ENCODE results near the gene CNTN1. TPM values are rescaled to one million over a fixed set of nuclear protein-coding genes. Genes with fewer than 3 reads are reported as not detected.

The CNTN1 gene
- total RNA-seq, 1 experiment from 2014 or later = 3.0 TPM

GRCh38 chr12:40749863-40750262 is 57.6 kb downstream of the CNTN1 start (continued):
- TF ChIP-seq REST (IDR thresholded peaks at IDR 0.05; ENCODE audit: low read depth) = no peak
- TF ChIP-seq FOSL1 (IDR thresholded peaks at IDR 0.05; ENCODE audit: low read depth) = no peak
- TF ChIP-seq EZH2phosphoT487 (IDR thresholded peaks at IDR 0.05; ENCODE audit: borderline replicate concordance) = no peak
- no peak for TF ChIP-seq MAX (IDR thresholded peaks at IDR 0.05)
- TF ChIP-seq POLR2A (IDR thresholded peaks at IDR 0.05; ENCODE audit: borderline replicate concordance, extremely low read depth, insufficient read depth, insufficient read length) = no peak
- no peak for TF ChIP-seq SRF (IDR thresholded peaks at IDR 0.05; ENCODE audit: low read depth)
- TF ChIP-seq ZFX (IDR thresholded peaks at IDR 0.05) = no peak
- no peak for TF ChIP-seq POLR2AphosphoS5 (IDR thresholded peaks at IDR 0.05; ENCODE audit: low read depth, low read length)
- no peak for TF ChIP-seq SIN3A (IDR thresholded peaks at IDR 0.05; ENCODE audit: low read depth)
- no peak for TF ChIP-seq SP1 (IDR thresholded peaks at IDR 0.05; ENCODE audit: low read depth)
- TF ChIP-seq ELF1 (IDR thresholded peaks at IDR 0.05; ENCODE audit: borderline replicate concordance, low read depth) = no peak

- no peaks in the 10 kb centered on the region for H4K20me1 ChIP-seq (ENCODE audit: insufficient read depth)
- no peak overlapping the region for H3K9ac ChIP-seq (ENCODE audit: low read length)
- H3K4me1 ChIP-seq (ENCODE audit: control insufficient read depth in 1 of 2, insufficient read depth in 2 of 2, low read length in 2 of 2) = no peaks in the 10 kb centered on the region
- H2AFZ ChIP-seq (ENCODE audit: low read depth, low read length, poor library complexity, severe bottlenecking) = no peak overlapping the region
- no peak overlapping the region for H3K4me2 ChIP-seq (ENCODE audit: low read length)
- no peaks in the 10 kb centered on the region for H3K36me3 ChIP-seq (ENCODE audit: control insufficient read depth in 1 of 2, insufficient read depth in 2 of 2, low read length in 2 of 2)
- ChIA-PET POLR2A (no interaction called here), CTCF (no interaction called here), RAD21 (ENCODE audit: low non-redundant PET in 1 of 2, low total read pairs in 2 of 2, uncharacterized antibody in 2 of 2, unreplicated experiment in 2 of 2) (no interaction called here)
- no peaks in the 10 kb centered on the region for H3K27me3 ChIP-seq (ENCODE audit: insufficient read depth, low read length)
- no peaks in the 10 kb centered on the region for H3K79me2 ChIP-seq (ENCODE audit: insufficient read depth, low read length)
- ATAC-seq (no peak), DNase-seq (ENCODE audit: low read depth, low spot score) (no peak)
- no peak overlapping the region for H3K4me3 ChIP-seq (replicated peaks in 1 of 2; ENCODE audit: low read depth in 1 of 2, low read length in 2 of 2)
- H3K27ac ChIP-seq (ENCODE audit: low read depth, low read length) = no peak overlapping the region
- TF ChIP-seq ATF3 (IDR thresholded peaks at IDR 0.05) = no peak
- TF ChIP-seq ZBTB33 (IDR thresholded peaks at IDR 0.05; ENCODE audit: extremely low read depth, insufficient replicate concordance, low read length) = no peak
- TF ChIP-seq FOSL1 (IDR thresholded peaks at IDR 0.05; ENCODE audit: low read depth) = no peak
- no peak for TF ChIP-seq SP1 (IDR thresholded peaks at IDR 0.05; ENCODE audit: low read depth)
- TF ChIP-seq ZFX (IDR thresholded peaks at IDR 0.05) = no peak
- TF ChIP-seq CEBPB (IDR thresholded peaks at IDR 0.05; ENCODE audit: low read depth) = no peak
- TF ChIP-seq EZH2phosphoT487 (IDR thresholded peaks at IDR 0.05; ENCODE audit: borderline replicate concordance) = no peak
- TF ChIP-seq ELF1 (IDR thresholded peaks at IDR 0.05; ENCODE audit: borderline replicate concordance, low read depth) = no peak
- TF ChIP-seq POLR2AphosphoS5 (IDR thresholded peaks at IDR 0.05; ENCODE audit: low read depth, low read length) = no peak
- no peak for TF ChIP-seq SRF (IDR thresholded peaks at IDR 0.05; ENCODE audit: low read depth)
- no peak for TF ChIP-seq EGR1 (IDR thresholded peaks at IDR 0.05; ENCODE audit: low read depth)
- H3K9me2 ChIP-seq (ENCODE audit: insufficient read depth) = no peaks in the 10 kb centered on the region
- no TSS peak for BruUV-seq (replicated peaks)
- intact Hi-C loops (cut with micrococcal nuclease) = no loop called here
- H3K9me3 ChIP-seq (ENCODE audit: control insufficient read depth in 1 of 2, insufficient read depth in 1 of 2, low read depth in 1 of 2, low read length in 2 of 2) = no peaks in the 10 kb centered on the region
These were observed 59.8 kb downstream of the CNTN1 start for GRCh38 chr12:40752011-40752410.

Measured in HCT116 (cell line).